ENCODE results near the gene ZNF592. TPM values are rescaled to one million over a fixed set of nuclear protein-coding genes. Genes with fewer than 3 reads are reported as not detected.
A peak's percentile ranks its signal among the peaks of the same experiment; 100 is the strongest.

The ZNF592 gene
- total RNA-seq, 4 donors from 2014 or later: 23.5 to 41.1 (median 26.5) TPM

DNA sequence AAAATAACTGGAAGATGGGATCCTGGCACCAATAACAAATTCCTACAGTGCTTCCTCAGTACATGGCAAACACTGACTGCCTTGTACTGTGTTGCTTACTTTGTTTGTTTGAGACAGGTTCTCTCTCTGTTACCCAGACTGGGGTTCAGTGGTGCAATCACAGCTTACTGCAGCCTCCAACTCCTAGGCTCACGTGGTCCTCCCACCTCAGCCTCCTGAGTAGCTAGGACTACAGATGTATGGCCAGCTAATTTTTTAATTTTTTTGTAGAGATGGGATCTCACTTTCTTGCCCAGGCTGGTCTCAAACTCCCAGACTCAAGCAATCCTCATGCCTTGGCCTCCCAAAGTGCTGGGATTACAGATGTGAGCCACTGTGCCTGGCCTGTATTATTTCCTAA is 65.0 kb downstream of the ZNF592 start:
- Histone ChIP-seq H3K36me3 (no peaks in the 10 kb centered on the region), H3K9me3 (no peaks in the 10 kb centered on the region), H3K27me3 (peaks cover 4% of the 10 kb centered on the region), H3K4me1 (peaks cover 9 to 18% (median 11%) of the 10 kb centered on the region in 4 donors), H3K27ac (no peak overlapping the region), H3K4me3 (no peak overlapping the region)
- TF ChIP-seq, protein P1, sequence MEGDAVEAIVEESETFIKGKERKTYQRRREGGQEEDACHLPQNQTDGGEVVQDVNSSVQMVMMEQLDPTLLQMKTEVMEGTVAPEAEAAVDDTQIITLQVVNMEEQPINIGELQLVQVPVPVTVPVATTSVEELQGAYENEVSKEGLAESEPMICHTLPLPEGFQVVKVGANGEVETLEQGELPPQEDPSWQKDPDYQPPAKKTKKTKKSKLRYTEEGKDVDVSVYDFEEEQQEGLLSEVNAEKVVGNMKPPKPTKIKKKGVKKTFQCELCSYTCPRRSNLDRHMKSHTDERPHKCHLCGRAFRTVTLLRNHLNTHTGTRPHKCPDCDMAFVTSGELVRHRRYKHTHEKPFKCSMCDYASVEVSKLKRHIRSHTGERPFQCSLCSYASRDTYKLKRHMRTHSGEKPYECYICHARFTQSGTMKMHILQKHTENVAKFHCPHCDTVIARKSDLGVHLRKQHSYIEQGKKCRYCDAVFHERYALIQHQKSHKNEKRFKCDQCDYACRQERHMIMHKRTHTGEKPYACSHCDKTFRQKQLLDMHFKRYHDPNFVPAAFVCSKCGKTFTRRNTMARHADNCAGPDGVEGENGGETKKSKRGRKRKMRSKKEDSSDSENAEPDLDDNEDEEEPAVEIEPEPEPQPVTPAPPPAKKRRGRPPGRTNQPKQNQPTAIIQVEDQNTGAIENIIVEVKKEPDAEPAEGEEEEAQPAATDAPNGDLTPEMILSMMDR (IDR thresholded peaks at IDR 0.05): no peak
- no peak for TF ChIP-seq POLR2AphosphoS5 (IDR thresholded peaks at IDR 0.05)
- TF ChIP-seq EP300 (IDR thresholded peaks at IDR 0.05; ENCODE audit: low read depth): no peak
- TF ChIP-seq POLR2A (IDR thresholded peaks at IDR 0.05): no peak
- in situ Hi-C loops (cut with MboI; ENCODE audit: low pct_ligation_motif_present in 1 of 4, low pct_unique_long_range_greater_than_20kb in 1 of 4, low sequenced_read_pairs in 3 of 4) (no loop called here), intact Hi-C loops (cut with DNase I; ENCODE audit: low total_unique reads) (loop anchor here (10.0 kb wide), 1 partner anchor 59 kb away; no protein-coding TSS in a partner anchor)
- WGBS, 2 donors (ENCODE audit: low coverage in 1 of 2): 86% methylated on average over 1 of the region's 1 CpG; no CpG with 5 or more reads in 1 of the 2 donors
- DNase-seq: no peak

DNA sequence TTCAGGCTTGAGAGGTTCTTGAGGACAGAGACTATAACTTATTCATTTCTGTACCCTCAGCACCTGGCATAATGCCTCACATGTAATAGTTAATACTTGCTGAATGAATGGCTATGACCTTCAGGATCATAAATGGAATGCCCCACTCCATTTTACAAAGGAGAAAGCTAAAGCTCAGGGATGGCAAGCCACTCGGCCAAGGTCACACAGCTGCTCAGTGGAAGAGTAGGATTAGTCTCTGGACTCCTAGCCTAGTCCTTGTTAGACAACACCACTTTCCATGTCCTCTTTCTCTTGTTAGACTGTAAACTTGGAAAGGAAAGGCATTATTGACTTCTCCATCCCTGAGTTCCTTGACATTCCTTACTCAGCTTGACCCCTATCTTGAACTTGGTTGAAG is 65.5 kb downstream of the ZNF592 start:
- Histone ChIP-seq H3K9me3 (no peaks in the 10 kb centered on the region), H3K36me3 (no peaks in the 10 kb centered on the region), H3K27ac (no peak overlapping the region), H3K4me1 (peaks cover 9 to 23% (median 14%) of the 10 kb centered on the region in 4 donors), H3K4me3 (no peak overlapping the region), H3K27me3 (peaks cover 4% of the 10 kb centered on the region)
- no peak for DNase-seq
- intact Hi-C loops (cut with DNase I; ENCODE audit: low total_unique reads): loop anchor here (10.0 kb wide), 1 partner anchor 59 kb away; no protein-coding TSS in a partner anchor
- TF ChIP-seq POLR2A (IDR thresholded peaks at IDR 0.05) (no peak), POLR2AphosphoS5 (IDR thresholded peaks at IDR 0.05) (no peak), EP300 (IDR thresholded peaks at IDR 0.05; ENCODE audit: low read depth) (no peak)
- TF ChIP-seq, protein P1 (IDR thresholded peaks at IDR 0.05): no peak
- WGBS, 2 donors (ENCODE audit: low coverage in 1 of 2): 86% methylated on average over 1 of the region's 1 CpG; no CpG with 5 or more reads in 1 of the 2 donors
- in situ Hi-C loops (cut with MboI; ENCODE audit: low pct_ligation_motif_present in 1 of 4, low pct_unique_long_range_greater_than_20kb in 1 of 4, low sequenced_read_pairs in 3 of 4): no loop called here

DNA sequence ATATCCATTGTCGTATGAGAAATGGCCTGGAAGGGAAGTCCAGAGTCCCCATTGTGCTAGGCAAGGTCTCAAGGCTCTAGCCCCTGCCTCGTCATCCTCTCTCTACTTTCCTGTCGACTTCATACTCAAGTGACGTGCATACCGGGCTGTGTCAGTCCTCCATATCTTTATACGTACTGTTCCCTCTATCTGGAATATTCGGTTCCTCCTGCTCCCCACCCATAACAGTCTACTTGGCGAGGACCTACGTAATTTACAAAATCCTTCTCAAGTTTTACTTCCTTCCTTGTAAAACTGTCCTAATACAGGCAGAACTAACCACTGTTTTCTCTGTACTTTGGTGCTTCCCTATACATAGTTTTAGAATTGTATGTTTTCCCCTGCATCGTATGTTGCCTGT is 66.5 kb downstream of the ZNF592 start:
- WGBS, 2 donors (ENCODE audit: low coverage in 1 of 2): 80 to 90% methylated on average over 7 to 10 of the region's 10 CpGs
- TF ChIP-seq, protein P1 (IDR thresholded peaks at IDR 0.05): no peak
- TF ChIP-seq POLR2A (IDR thresholded peaks at IDR 0.05) (no peak), POLR2AphosphoS5 (IDR thresholded peaks at IDR 0.05) (no peak), EP300 (IDR thresholded peaks at IDR 0.05; ENCODE audit: low read depth) (no peak)
- intact Hi-C loops (cut with DNase I; ENCODE audit: low total_unique reads) (loop anchor here (10.0 kb wide), 1 partner anchor 60 kb away; no protein-coding TSS in a partner anchor), in situ Hi-C loops (cut with MboI; ENCODE audit: low pct_ligation_motif_present in 1 of 4, low pct_unique_long_range_greater_than_20kb in 1 of 4, low sequenced_read_pairs in 3 of 4) (no loop called here)
- no peaks in the 10 kb centered on the region for H3K9me3 ChIP-seq
- H3K4me3 ChIP-seq: no peak overlapping the region
- no peak overlapping the region for H3K27ac ChIP-seq
- no peak for DNase-seq
- H3K36me3 ChIP-seq: no peaks in the 10 kb centered on the region
- peaks cover 4% of the 10 kb centered on the region for H3K27me3 ChIP-seq
- peaks cover 9 to 29% (median 15%) of the 10 kb centered on the region in 4 donors for H3K4me1 ChIP-seq

DNA sequence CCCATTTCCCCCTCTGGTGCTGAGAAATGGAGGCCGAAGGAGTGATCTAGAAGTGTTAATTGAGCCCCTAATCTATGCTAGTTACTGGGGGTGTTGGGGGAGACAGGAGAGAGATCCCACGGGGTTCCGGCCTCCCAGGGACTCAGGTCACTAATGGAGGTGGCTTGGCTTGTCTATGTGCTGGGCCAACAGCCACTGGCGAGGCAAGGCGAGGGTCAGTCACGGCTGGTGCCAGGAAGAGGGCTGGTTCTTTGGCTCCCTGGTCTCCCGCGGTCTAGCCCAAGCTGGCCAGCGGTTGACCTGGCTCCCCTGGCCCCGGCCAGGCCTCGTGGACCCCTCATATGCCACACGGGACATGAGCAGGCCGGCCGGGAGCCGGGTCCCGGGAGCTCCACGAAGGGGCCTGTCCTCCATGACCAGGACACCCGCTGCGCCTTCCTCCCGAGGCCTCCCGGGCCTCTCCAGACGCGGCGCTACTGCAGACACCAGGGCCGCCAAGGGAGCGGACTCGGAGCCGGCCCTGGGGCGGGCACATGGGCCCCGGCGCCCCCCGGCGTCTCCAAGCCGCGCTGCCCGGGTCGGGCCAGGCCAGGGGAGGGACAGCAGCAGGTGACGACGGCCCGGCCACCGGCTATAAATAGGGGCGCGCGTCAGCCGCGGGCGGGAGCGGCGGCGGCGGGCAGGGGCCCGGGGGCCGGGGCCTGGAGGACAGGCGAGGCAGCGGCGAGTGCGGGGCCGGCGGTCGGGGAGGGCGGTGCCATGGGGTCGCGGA is 68.5 kb downstream of the ZNF592 start, which contains the start of gene ALPK3:
Gene ALPK3, plus strand, starts transcription at position 663 of the 772 bp plus-strand sequence. Its CDS starts 97 bp downstream, at position 760.
- Histone ChIP-seq H3K4me1 (peaks cover 9 to 29% (median 15%) of the 10 kb centered on the region in 4 donors), H3K9me3 (no peaks in the 10 kb centered on the region), H3K36me3 (no peaks in the 10 kb centered on the region), H3K27me3 (peaks cover 4% of the 10 kb centered on the region), H3K4me3 (peak within 1 kb of the TSS; percentile 18 to 51 (median 34)), H3K27ac (peak within 1 kb of the TSS; percentile 71 to 87 (median 76))
- WGBS, 2 donors (ENCODE audit: low coverage in 1 of 2): 50 to 100% methylated on average over 1 to 20 of the region's 63 CpGs
- in situ Hi-C loops (cut with MboI; ENCODE audit: low pct_ligation_motif_present in 1 of 4, low pct_unique_long_range_greater_than_20kb in 1 of 4, low sequenced_read_pairs in 3 of 4): no loop called here
- peak; percentile 33 for DNase-seq
- intact Hi-C loops (cut with DNase I; ENCODE audit: low total_unique reads): loop anchor here (10.0 kb wide), 1 partner anchor 62 kb away; no protein-coding TSS in a partner anchor
- TF ChIP-seq POLR2A (IDR thresholded peaks at IDR 0.05): no peak
- TF ChIP-seq, protein P1 (IDR thresholded peaks at IDR 0.05): peak in 1 of 5 experiments; percentile 4

All from transverse colon (tissue), 4 donors.